ENCODE data around the gene PPP1R13B.
"Not testable (repeated sequence)": the region's sequence is repeated elsewhere in the genome, so short reads cannot be mapped to it uniquely, and the experiment has no call there.

- TF ChIP-seq CTCF (conservative IDR thresholded peaks at IDR 0.05); EZH2 (IDR thresholded peaks at IDR 0.05; ENCODE audit: low read depth): not testable (repeated sequence)
These were observed 155.7 kb downstream of the PPP1R13B start for GRCh38 chr14:103691655-103692054.

All from PC-9 (cell line).